ENCODE results near the gene RPA3. TPM values are rescaled to one million over a fixed set of nuclear protein-coding genes. Genes with fewer than 3 reads are reported as not detected.

Gene RPA3
- total RNA-seq, 1 experiment from 2014 or later, result 90.2 TPM

DNA sequence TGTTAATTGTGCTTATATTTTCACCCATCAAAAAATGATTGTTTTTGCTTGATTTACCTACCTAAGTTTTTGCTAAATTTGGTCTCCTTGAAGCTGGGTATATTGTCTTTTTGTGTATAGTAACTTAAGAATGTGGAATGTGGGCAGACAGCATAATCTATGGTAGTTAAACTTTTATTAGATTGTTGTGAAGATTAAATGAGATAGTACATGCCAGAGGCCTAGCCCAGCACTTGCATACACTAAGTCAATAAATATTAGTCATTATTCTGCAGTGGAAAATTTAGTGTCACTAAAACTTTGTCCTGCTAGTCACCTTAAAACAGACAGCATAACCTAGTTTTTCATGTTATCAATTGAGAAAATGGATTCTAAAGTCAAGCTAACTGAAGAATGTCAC, 19.3 kb upstream of the RPA3 start:
- no peaks in the 10 kb centered on the region for H3K27me3 Mint-ChIP-seq (ENCODE audit: insufficient read depth, unreplicated experiment)
- H3K27ac Mint-ChIP-seq (ENCODE audit: unreplicated experiment), result no peak overlapping the region
- TF ChIP-seq, protein P1, sequence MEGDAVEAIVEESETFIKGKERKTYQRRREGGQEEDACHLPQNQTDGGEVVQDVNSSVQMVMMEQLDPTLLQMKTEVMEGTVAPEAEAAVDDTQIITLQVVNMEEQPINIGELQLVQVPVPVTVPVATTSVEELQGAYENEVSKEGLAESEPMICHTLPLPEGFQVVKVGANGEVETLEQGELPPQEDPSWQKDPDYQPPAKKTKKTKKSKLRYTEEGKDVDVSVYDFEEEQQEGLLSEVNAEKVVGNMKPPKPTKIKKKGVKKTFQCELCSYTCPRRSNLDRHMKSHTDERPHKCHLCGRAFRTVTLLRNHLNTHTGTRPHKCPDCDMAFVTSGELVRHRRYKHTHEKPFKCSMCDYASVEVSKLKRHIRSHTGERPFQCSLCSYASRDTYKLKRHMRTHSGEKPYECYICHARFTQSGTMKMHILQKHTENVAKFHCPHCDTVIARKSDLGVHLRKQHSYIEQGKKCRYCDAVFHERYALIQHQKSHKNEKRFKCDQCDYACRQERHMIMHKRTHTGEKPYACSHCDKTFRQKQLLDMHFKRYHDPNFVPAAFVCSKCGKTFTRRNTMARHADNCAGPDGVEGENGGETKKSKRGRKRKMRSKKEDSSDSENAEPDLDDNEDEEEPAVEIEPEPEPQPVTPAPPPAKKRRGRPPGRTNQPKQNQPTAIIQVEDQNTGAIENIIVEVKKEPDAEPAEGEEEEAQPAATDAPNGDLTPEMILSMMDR (IDR thresholded peaks at IDR 0.05; ENCODE audit: insufficient read depth in 1 of 2, low read depth in 1 of 2, low read length in 1 of 2, severe bottlenecking in 1 of 2, unreplicated experiment in 1 of 2), result no peak
- Histone ChIP-seq H3K4me1 (peaks cover 2% of the 10 kb centered on the region; the same call in 1 of the 2 replicates), H3K36me3 (ENCODE audit: control insufficient read depth, insufficient read depth, low read length) (no peaks in the 10 kb centered on the region), H3K9me3 (no peaks in the 10 kb centered on the region), H3K4me3 (ENCODE audit: low read depth, low read length) (no peak overlapping the region), H3K27me3 (replicated peaks; ENCODE audit: control insufficient read depth, insufficient read depth, low read length) (no peaks in the 10 kb centered on the region)
- peaks cover 5% of the 10 kb centered on the region for H3K4me1 Mint-ChIP-seq (ENCODE audit: low read depth, unreplicated experiment)
- BruUV-seq (replicated peaks), result no TSS peak
- no peak overlapping the region for H3K4me3 Mint-ChIP-seq (ENCODE audit: unreplicated experiment)
- ChIA-PET POLR2A (no interaction called here), CTCF (no interaction called here)
- no peak for DNase-seq
- peaks cover 6% of the 10 kb centered on the region for H3K36me3 Mint-ChIP-seq (ENCODE audit: insufficient read depth, unreplicated experiment)
- intact Hi-C loops (cut with micrococcal nuclease; ENCODE audit: unreplicated experiment), result no loop called here
- no peaks in the 10 kb centered on the region for H3K9me3 Mint-ChIP-seq (ENCODE audit: unreplicated experiment)

GRCh38 chr7:7736671-7737070, 18.3 kb upstream of the RPA3 start:
- no peaks in the 10 kb centered on the region for H3K4me1 Mint-ChIP-seq (ENCODE audit: low read depth, unreplicated experiment)
- CTCF ChIA-PET, result no interaction called here
- no peak overlapping the region for H3K4me3 ChIP-seq (ENCODE audit: low read depth, low read length)
- no peaks in the 10 kb centered on the region for H3K36me3 Mint-ChIP-seq (ENCODE audit: insufficient read depth, unreplicated experiment)
- BruUV-seq (replicated peaks), result no TSS peak
- H3K36me3 ChIP-seq (ENCODE audit: control insufficient read depth, insufficient read depth, low read length), result no peaks in the 10 kb centered on the region
- DNase-seq, result no peak
- H3K9me3 ChIP-seq, result no peaks in the 10 kb centered on the region
- no peaks in the 10 kb centered on the region for H3K27me3 Mint-ChIP-seq (ENCODE audit: insufficient read depth, unreplicated experiment)
- POLR2A ChIA-PET, result no interaction called here
- no peaks in the 10 kb centered on the region for H3K27me3 ChIP-seq (replicated peaks; ENCODE audit: control insufficient read depth, insufficient read depth, low read length)
- no peak overlapping the region for H3K27ac Mint-ChIP-seq (ENCODE audit: unreplicated experiment)
- intact Hi-C loops (cut with micrococcal nuclease; ENCODE audit: unreplicated experiment), result no loop called here
- peaks cover 12% of the 10 kb centered on the region for H3K4me1 ChIP-seq
- no peaks in the 10 kb centered on the region for H3K9me3 Mint-ChIP-seq (ENCODE audit: unreplicated experiment)
- TF ChIP-seq, protein P1 (IDR thresholded peaks at IDR 0.05; ENCODE audit: insufficient read depth in 1 of 2, low read depth in 1 of 2, low read length in 1 of 2, severe bottlenecking in 1 of 2, unreplicated experiment in 1 of 2), result no peak
- no peak overlapping the region for H3K4me3 Mint-ChIP-seq (ENCODE audit: unreplicated experiment)

DNA sequence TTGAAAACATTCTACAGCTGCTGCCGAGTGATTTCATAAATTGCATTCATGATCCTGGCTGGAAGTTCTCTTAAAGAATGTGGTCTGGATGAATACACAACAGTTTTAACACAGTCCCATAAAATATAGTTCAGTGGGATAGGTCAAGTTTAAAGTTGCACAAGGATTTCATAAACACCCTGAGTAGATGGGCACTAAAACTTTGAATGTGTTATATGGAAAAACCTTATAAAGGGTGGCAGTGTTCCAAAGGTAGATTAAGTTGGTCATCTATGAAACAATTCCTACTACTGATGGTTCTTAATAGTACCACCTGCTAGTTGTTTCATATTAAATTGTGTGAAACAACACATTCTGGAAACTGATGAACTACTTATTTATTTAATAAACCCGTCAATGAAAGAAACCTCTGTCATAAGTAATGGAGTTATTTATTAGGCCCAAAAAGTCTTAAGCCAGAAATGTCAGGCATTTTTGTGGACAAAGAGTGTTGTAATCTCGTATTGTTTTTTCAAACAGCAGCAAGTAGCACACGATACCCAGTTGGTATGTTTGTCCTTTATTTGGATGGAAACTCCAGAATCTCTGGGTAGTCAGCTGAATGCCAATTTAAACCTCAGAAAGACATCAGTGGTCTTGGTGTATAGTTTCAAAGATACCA, 14.3 kb upstream of the RPA3 start:
- Mint-ChIP-seq H3K4me1 (ENCODE audit: low read depth, unreplicated experiment) (peaks cover 7% of the 10 kb centered on the region), H3K27me3 (ENCODE audit: insufficient read depth, unreplicated experiment) (no peaks in the 10 kb centered on the region), H3K9me3 (ENCODE audit: unreplicated experiment) (no peaks in the 10 kb centered on the region), H3K27ac (ENCODE audit: unreplicated experiment) (no peak overlapping the region), H3K4me3 (ENCODE audit: unreplicated experiment) (no peak overlapping the region), H3K36me3 (ENCODE audit: insufficient read depth, unreplicated experiment) (no peaks in the 10 kb centered on the region)
- CTCF ChIA-PET, result no interaction called here
- no peaks in the 10 kb centered on the region for H3K9me3 ChIP-seq
- no peaks in the 10 kb centered on the region for H3K27me3 ChIP-seq (replicated peaks; ENCODE audit: control insufficient read depth, insufficient read depth, low read length)
- TF ChIP-seq, protein P1 (IDR thresholded peaks at IDR 0.05; ENCODE audit: insufficient read depth in 1 of 2, low read depth in 1 of 2, low read length in 1 of 2, severe bottlenecking in 1 of 2, unreplicated experiment in 1 of 2), result no peak
- H3K4me3 ChIP-seq (ENCODE audit: low read depth, low read length), result no peak overlapping the region
- no TSS peak for BruUV-seq (replicated peaks)
- H3K4me1 ChIP-seq, result peaks cover 25% of the 10 kb centered on the region
- intact Hi-C loops (cut with micrococcal nuclease; ENCODE audit: unreplicated experiment), result loop anchor here (5.0 kb wide), 1 partner anchor 50 kb away; no protein-coding TSS in a partner anchor
- H3K36me3 ChIP-seq (ENCODE audit: control insufficient read depth, insufficient read depth, low read length), result no peaks in the 10 kb centered on the region
- POLR2A ChIA-PET, result no interaction called here
- no peak for DNase-seq
